HepG2 (cell line): ENCODE data around the gene TFCP2L1. TPM values are rescaled to one million over a fixed set of nuclear protein-coding genes. Genes with fewer than 3 reads are reported as not detected.

Source experiments
- ATAC-seq: fragments of 200-7000 bp; cut with Tn5 transposase; 3 replicates; pipeline ENCODE4 v1.9.1; 2020; ENCODE audit warnings: mild to moderate bottlenecking, moderate library complexity
- BruUV-seq: library from RNA; stranded (reverse); fragments of 400-500 nt; replicated peaks from 2 replicates; lab custom pipeline; 2021; lab: Mats Ljungman, UMichigan
- CTCF ChIA-PET: fragments of 300-600 bp; formaldehyde crosslinking; extraction: SDS; loops from one replicate; lab custom pipeline; 2021; ENCODE audit warnings: low total read pairs, inconsistent platforms, low intra/inter-chr PET ratio; lab: Yijun Ruan, JAX
- POLR2A ChIA-PET: fragments of 350-600 bp; sonication (Branson Sonifier 250); formaldehyde crosslinking; loops from one replicate; lab custom pipeline; 2020; ENCODE audit warnings: antibody characterized with exemption, inconsistent platforms; lab: Yijun Ruan, JAX
- DNase-seq: peaks from one replicate; pipeline ENCODE4 v3.0.0-alpha.2; 2015; ENCODE audit warnings: low spot score
- FAIRE-seq: peaks from 3 replicates; lab custom pipeline; 2011; peaks lifted over from hg19 to GRCh38; lab: Jason Lieb, UNC
- H2AFZ ChIP-seq: one replicate; pipeline ENCODE4 v1.6.1; 2011; ENCODE audit warnings: low read length, inconsistent platforms
- H3K27ac ChIP-seq: fragments of 300-600 bp; 3 replicates; pipeline ENCODE4 v1.8.0; 2011; ENCODE audit warnings: mixed run types, mild to moderate bottlenecking, mixed read lengths, low read length, inconsistent platforms; ENCODE audit not compliant: insufficient read depth; ENCODE audit errors: extremely low read length
- H3K27me3 ChIP-seq, 2 experiments: fragments of 200-600 bp in 1 of 2; 2 replicates in 1 of 2; 3 replicates in 1 of 2; pipeline versions ENCODE4 v1.6.0 to v1.8.0; 2011; ENCODE audit warnings: low read length in 2 of 2, mild to moderate bottlenecking in 2 of 2, moderate library complexity in 2 of 2, inconsistent platforms in 1 of 2; ENCODE audit not compliant: insufficient read depth in 2 of 2, control insufficient read depth in 1 of 2
- H3K36me3 ChIP-seq, 2 experiments: fragments of 200-600 bp in 1 of 2; replicated peaks in 1 of 2; 2 replicates in 1 of 2; 3 replicates in 1 of 2; pipeline versions ENCODE4 v1.5.1 to v1.8.0; 2011; ENCODE audit warnings: low read length in 2 of 2, inconsistent platforms in 1 of 2; ENCODE audit not compliant: insufficient read depth in 2 of 2, control insufficient read depth in 1 of 2
- H3K4me1 ChIP-seq: 2 replicates; pipeline ENCODE4 v1.5.1; 2012; ENCODE audit warnings: low read length, inconsistent platforms; ENCODE audit not compliant: insufficient read depth
- H3K4me2 ChIP-seq: 2 replicates; pipeline ENCODE4 v1.6.0; 2011; ENCODE audit warnings: low read depth, low read length, inconsistent platforms
- H3K4me3 ChIP-seq, 3 experiments: fragments of 200-600 bp in 1 of 3; sonication (generic), shearing (Covaris generic) in 1 of 3; replicated peaks in 1 of 3; 2 replicates each; pipeline ENCODE4 v1.5.1; 2011 to 2016; ENCODE audit warnings: low read length in 3 of 3, inconsistent platforms in 2 of 3, low read depth in 2 of 3, mild to moderate bottlenecking in 2 of 3, control low read depth in 1 of 3, mixed read lengths in 1 of 3; ENCODE audit not compliant: insufficient read depth in 1 of 3
- H3K79me2 ChIP-seq: one replicate; pipeline ENCODE4 v1.6.1; 2011; ENCODE audit warnings: low read length, inconsistent platforms; ENCODE audit not compliant: insufficient read depth
- H3K9ac ChIP-seq: 2 replicates; pipeline ENCODE4 v1.6.0; 2011; ENCODE audit warnings: mild to moderate bottlenecking, low read depth, low read length, inconsistent platforms; ENCODE audit not compliant: insufficient read depth
- H3K9me3 ChIP-seq: 2 replicates; pipeline ENCODE4 v1.5.1; 2012; ENCODE audit warnings: mild to moderate bottlenecking, low read length
- H4K20me1 ChIP-seq: 2 replicates; pipeline ENCODE4 v1.6.0; 2011; ENCODE audit warnings: inconsistent platforms, mild to moderate bottlenecking, low read length, moderate library complexity; ENCODE audit not compliant: insufficient read depth
- CBX1 ChIP-seq: IDR thresholded peaks from one replicate; pipeline ENCODE4 v1.6.1; 2016; ENCODE audit warnings: antibody characterized with exemption, low read depth
- JARID2 ChIP-seq: sonication (generic); formaldehyde crosslinking; IDR thresholded peaks from 2 replicates; pipeline ENCODE4 v1.8.1; 2023; ENCODE audit warnings: missing genetic modification reagents, inconsistent platforms; ENCODE audit not compliant: insufficient replicate concordance
- KAT7 ChIP-seq: IDR thresholded peaks from 2 replicates; pipeline ENCODE4 v1.6.1; 2018; ENCODE audit warnings: borderline replicate concordance, missing compliant biosample characterization
- MXD4 ChIP-seq: IDR thresholded peaks from 2 replicates; pipeline ENCODE4 v1.6.1; 2016; ENCODE audit warnings: mild to moderate bottlenecking, missing biosample characterization, missing genetic modification reagents
- SMARCC2 ChIP-seq: fragments of 450-650 bp; IDR thresholded peaks from 2 replicates; pipeline ENCODE4 v1.6.1; 2017; ENCODE audit warnings: antibody characterized with exemption, mild to moderate bottlenecking
- ZNF20 ChIP-seq: sonication (generic); formaldehyde crosslinking; IDR thresholded peaks from 2 replicates; pipeline ENCODE4 v1.4.0; 2020; ENCODE audit warnings: mild to moderate bottlenecking, moderate library complexity, missing genetic modification reagents
- ZNF292 ChIP-seq: sonication (generic); formaldehyde crosslinking; IDR thresholded peaks from 2 replicates; pipeline ENCODE4 v1.8.1; 2022; ENCODE audit warnings: mild to moderate bottlenecking, low read depth, missing genetic modification reagents, borderline replicate concordance
- ZNF674 ChIP-seq: sonication (generic); formaldehyde crosslinking; IDR thresholded peaks from 2 replicates; pipeline ENCODE4 v1.5.0; 2020; ENCODE audit warnings: low read depth, mild to moderate bottlenecking, missing genetic modification reagents
- ZNF780A ChIP-seq: sonication (generic); formaldehyde crosslinking; IDR thresholded peaks from 2 replicates; pipeline ENCODE4 v1.8.0; 2022; ENCODE audit warnings: mild to moderate bottlenecking, missing genetic modification reagents, moderate library complexity
- ZSCAN25 ChIP-seq: sonication (generic); formaldehyde crosslinking; IDR thresholded peaks from 2 replicates; pipeline ENCODE4 v1.8.0; 2022; ENCODE audit warnings: mild to moderate bottlenecking, missing genetic modification reagents
- WGBS: methylation state at CpG from one replicate; pipeline ENCODE4 v1.1.6; 2017; ENCODE audit warnings: low lambda C conversion rate; 5-methylcytosine and 5-hydroxymethylcytosine counted together
- in situ Hi-C: cut with HindIII; loops from 2 replicates; pipeline ENCODE4 v1.10.0; 2017; ENCODE audit warnings: low pct_unique_long_range_greater_than_20kb; ENCODE audit not compliant: extremely low pct_ligation_motif_present
- intact Hi-C: fragments of 100-400 bp; cut with micrococcal nuclease; formaldehyde crosslinking; loops from one replicate; pipeline ENCODE4 v1.10.0; 2022; ENCODE audit not compliant: unreplicated experiment
- polyA plus RNA-seq, 8 experiments: library from polyadenylated mRNA; depleted of rRNA in 3 of 8; stranded (reverse) in 7 of 8; unstranded in 1 of 8; fragments of >200 nt; fragmentation: Illumina TruSeq in 4 of 8; extraction: Trizol in 4 of 8; gene quantifications; 2 replicates each; pipeline versions ENCODE4 v1.2.1 to v1.2.3, GENCODE V29; 2011 to 2016; ENCODE audit warnings: low read depth in 4 of 8, missing spikeins in 1 of 8, mixed read lengths in 1 of 8; ENCODE audit not compliant: insufficient read depth in 1 of 8
- total RNA-seq, 5 experiments: library from RNA; depleted of rRNA; stranded (reverse); fragments of >200 nt; fragmentation: Illumina TruSeq; extraction: Trizol; gene quantifications; 2 replicates each; pipeline ENCODE4 v1.2.3, GENCODE V29; 2016; ENCODE audit warnings: low read depth in 1 of 5
- TF ChIP-seq, protein P1 (sequence below): sonication (generic); formaldehyde crosslinking; IDR thresholded peaks from 2 replicates; pipeline ENCODE4 v1.8.1; 2023; ENCODE audit warnings: mild to moderate bottlenecking, moderate library complexity, missing genetic modification reagents
- TF ChIP-seq, protein P2 (sequence below): sonication (generic); formaldehyde crosslinking; IDR thresholded peaks from 2 replicates; pipeline ENCODE4 v1.9.0; 2021; ENCODE audit warnings: missing genetic modification reagents, borderline replicate concordance
- TF ChIP-seq, protein P3 (sequence below): fragments of 450-650 bp; IDR thresholded peaks from 2 replicates; pipeline ENCODE4 v1.6.1; 2017; ENCODE audit warnings: mild to moderate bottlenecking

Gene TFCP2L1
- total and polyA plus RNA-seq, 2 of the 13 experiments (the other 11 are each of a cell fraction or from before 2014, with no cell fraction given), result under 0.01 TPM; not detected in 1

DNA sequence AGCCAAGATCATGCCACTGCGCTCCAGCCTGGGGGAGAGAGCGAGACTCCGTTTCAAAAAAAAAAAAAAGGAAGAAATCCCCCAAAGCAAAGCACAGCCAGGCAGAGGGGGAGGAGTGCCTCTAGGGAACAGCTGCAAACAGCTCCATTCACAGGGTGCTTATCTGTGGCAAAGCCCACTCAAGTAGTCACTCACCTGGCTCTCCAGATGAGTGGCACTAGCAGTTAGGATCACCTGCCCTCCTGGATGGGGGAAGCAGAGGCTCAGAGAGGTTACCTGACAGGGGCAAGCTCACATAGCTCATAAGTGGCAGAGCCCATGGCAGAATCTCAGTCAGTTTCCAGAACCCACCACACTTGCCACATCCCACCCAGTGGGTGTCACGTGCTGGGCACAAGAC, 30.3 kb downstream of the TFCP2L1 start:
- Histone ChIP-seq H2AFZ (no peak overlapping the region), H3K27ac (no peak overlapping the region), H3K27me3 (peaks cover 6 to 48% of the 10 kb centered on the region in 2 experiments), H3K9me3 (no peaks in the 10 kb centered on the region), H3K9ac (no peak overlapping the region), H3K4me3 (no peak overlapping the region), H3K4me1 (no peaks in the 10 kb centered on the region), H4K20me1 (no peaks in the 10 kb centered on the region), H3K4me2 (no peak overlapping the region), H3K36me3 (no peaks in the 10 kb centered on the region), H3K79me2 (no peaks in the 10 kb centered on the region)
- FAIRE-seq (no peak), DNase-seq (no peak), ATAC-seq (no peak)
- intact Hi-C loops (no loop called here), in situ Hi-C loops (no loop called here)
- ChIA-PET POLR2A (no interaction called here), CTCF (no interaction called here)
- no TSS peak for BruUV-seq
- 28% methylated on average over 4 of the region's 4 CpGs for WGBS
- TF ChIP-seq ZNF292, result no peak
- no peak for TF ChIP-seq ZSCAN25
- TF ChIP-seq, protein P1, sequence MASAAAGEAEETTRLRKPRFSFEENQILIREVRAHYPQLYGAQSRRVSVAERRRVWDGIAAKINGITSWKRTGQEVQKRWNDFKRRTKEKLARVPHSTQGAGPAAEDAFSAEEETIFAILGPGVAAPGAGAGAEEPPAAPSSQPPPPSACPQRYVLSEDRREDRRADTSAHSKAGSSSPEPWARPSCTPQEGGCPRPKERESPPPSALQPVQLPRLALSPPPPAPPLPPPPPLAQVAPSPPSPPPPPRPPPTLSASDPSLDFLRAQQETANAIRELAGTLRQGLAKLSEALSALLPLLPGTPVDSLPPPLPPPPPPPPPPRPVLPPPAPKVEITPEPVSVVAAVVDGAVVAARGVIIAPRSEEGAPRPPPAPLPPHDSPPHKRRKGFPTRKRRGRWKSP, result no peak
- TF ChIP-seq ZNF20 (CRISPR knock-in tag), result no peak
- no peak for TF ChIP-seq MXD4 (CRISPR knock-in tag)
- TF ChIP-seq CBX1, result no peak
- TF ChIP-seq ZNF780A (CRISPR knock-in tag), result no peak
- no peak for TF ChIP-seq KAT7 (CRISPR knock-in tag)

DNA sequence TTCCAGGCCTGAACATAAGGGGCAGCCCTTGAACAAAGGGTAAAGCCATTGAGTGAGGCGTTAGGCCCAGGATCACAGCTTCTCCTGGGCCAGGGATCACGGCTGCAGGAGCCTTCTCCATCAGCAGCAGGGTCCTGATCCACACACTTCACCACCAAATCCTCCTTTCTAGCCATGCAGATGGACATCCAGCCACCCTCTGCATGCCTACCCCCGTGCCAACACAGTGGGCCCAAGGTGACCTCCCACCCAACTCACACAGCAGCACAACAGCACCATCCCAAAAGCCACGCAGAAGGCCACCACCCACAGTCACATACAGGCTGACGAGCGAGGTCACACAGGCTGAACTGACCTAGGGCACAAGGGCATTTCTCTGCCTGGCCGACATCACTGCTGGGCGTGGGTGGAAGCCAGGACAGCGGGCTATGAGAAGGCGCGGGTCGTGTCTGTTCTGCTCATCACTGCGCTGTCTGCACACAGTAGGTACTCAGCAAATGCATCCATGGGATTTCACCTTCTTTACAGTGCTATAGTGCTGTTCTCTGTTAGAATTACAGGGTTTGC, 31.2 kb downstream of the TFCP2L1 start:
- DNase-seq (no peak), FAIRE-seq (no peak), ATAC-seq (no peak; the same call in 2 of the 3 replicates)
- BruUV-seq, result no TSS peak
- H3K4me2 ChIP-seq, result no peak overlapping the region
- WGBS, result 28% methylated on average over 9 of the region's 13 CpGs
- no peaks in the 10 kb centered on the region for H3K4me1 ChIP-seq
- no peaks in the 10 kb centered on the region for H3K36me3 ChIP-seq
- CTCF ChIA-PET, result no interaction called here
- peaks cover 9 to 57% of the 10 kb centered on the region in 2 experiments for H3K27me3 ChIP-seq
- POLR2A ChIA-PET, result no interaction called here
- H3K4me3 ChIP-seq, result no peak overlapping the region
- H3K9ac ChIP-seq, result no peak overlapping the region
- H2AFZ ChIP-seq, result no peak overlapping the region
- in situ Hi-C loops (no loop called here), intact Hi-C loops (no loop called here)
- H4K20me1 ChIP-seq, result no peaks in the 10 kb centered on the region
- H3K79me2 ChIP-seq, result no peaks in the 10 kb centered on the region
- H3K27ac ChIP-seq, result no peak overlapping the region
- no peaks in the 10 kb centered on the region for H3K9me3 ChIP-seq
- TF ChIP-seq, protein P2, sequence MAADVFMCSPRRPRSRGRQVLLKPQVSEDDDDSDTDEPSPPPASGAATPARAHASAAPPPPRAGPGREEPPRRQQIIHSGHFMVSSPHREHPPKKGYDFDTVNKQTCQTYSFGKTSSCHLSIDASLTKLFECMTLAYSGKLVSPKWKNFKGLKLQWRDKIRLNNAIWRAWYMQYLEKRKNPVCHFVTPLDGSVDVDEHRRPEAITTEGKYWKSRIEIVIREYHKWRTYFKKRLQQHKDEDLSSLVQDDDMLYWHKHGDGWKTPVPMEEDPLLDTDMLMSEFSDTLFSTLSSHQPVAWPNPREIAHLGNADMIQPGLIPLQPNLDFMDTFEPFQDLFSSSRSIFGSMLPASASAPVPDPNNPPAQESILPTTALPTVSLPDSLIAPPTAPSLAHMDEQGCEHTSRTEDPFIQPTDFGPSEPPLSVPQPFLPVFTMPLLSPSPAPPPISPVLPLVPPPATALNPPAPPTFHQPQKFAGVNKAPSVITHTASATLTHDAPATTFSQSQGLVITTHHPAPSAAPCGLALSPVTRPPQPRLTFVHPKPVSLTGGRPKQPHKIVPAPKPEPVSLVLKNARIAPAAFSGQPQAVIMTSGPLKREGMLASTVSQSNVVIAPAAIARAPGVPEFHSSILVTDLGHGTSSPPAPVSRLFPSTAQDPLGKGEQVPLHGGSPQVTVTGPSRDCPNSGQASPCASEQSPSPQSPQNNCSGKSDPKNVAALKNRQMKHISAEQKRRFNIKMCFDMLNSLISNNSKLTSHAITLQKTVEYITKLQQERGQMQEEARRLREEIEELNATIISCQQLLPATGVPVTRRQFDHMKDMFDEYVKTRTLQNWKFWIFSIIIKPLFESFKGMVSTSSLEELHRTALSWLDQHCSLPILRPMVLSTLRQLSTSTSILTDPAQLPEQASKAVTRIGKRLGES (CRISPR knock-in tag), result no peak
- TF ChIP-seq, protein P3, sequence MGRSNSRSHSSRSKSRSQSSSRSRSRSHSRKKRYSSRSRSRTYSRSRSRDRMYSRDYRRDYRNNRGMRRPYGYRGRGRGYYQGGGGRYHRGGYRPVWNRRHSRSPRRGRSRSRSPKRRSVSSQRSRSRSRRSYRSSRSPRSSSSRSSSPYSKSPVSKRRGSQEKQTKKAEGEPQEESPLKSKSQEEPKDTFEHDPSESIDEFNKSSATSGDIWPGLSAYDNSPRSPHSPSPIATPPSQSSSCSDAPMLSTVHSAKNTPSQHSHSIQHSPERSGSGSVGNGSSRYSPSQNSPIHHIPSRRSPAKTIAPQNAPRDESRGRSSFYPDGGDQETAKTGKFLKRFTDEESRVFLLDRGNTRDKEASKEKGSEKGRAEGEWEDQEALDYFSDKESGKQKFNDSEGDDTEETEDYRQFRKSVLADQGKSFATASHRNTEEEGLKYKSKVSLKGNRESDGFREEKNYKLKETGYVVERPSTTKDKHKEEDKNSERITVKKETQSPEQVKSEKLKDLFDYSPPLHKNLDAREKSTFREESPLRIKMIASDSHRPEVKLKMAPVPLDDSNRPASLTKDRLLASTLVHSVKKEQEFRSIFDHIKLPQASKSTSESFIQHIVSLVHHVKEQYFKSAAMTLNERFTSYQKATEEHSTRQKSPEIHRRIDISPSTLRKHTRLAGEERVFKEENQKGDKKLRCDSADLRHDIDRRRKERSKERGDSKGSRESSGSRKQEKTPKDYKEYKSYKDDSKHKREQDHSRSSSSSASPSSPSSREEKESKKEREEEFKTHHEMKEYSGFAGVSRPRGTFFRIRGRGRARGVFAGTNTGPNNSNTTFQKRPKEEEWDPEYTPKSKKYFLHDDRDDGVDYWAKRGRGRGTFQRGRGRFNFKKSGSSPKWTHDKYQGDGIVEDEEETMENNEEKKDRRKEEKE, result no peak
- no peak for TF ChIP-seq SMARCC2
- no peak for TF ChIP-seq ZNF674 (CRISPR knock-in tag)
- TF ChIP-seq JARID2, result no peak
